GM20431 (cell line): ENCODE data around the gene EXOC4.

Source experiments
- in situ Hi-C: fragments of 300-500 bp; cut with MseI, MboI; formaldehyde crosslinking; loops from one replicate; pipeline ENCODE4 v1.15.0; 2020; ENCODE audit warnings: low sequenced_read_pairs; ENCODE audit not compliant: unreplicated experiment

The EXOC4 gene

GRCh38 chr7:133556048-133556447 lies 303.2 kb downstream of the EXOC4 start:
- in situ Hi-C loops, result no loop called here

- in situ Hi-C loops, result no loop called here
Measured at GRCh38 chr7:133556553-133556952, 303.7 kb downstream of the EXOC4 start.

- in situ Hi-C loops, result no loop called here
Measured at GRCh38 chr7:133560900-133561299, 308.0 kb downstream of the EXOC4 start.

GRCh38 chr7:133561396-133561795 lies 308.5 kb downstream of the EXOC4 start:
- in situ Hi-C loops, result no loop called here

- in situ Hi-C loops, result no loop called here
Measured at GRCh38 chr7:133562621-133563020, 309.7 kb downstream of the EXOC4 start.

GRCh38 chr7:133563251-133563650 lies 310.4 kb downstream of the EXOC4 start:
- in situ Hi-C loops, result no loop called here

- in situ Hi-C loops, result no loop called here
Measured at GRCh38 chr7:133564484-133564883, 311.6 kb downstream of the EXOC4 start.

GRCh38 chr7:133568544-133568943 lies 315.7 kb downstream of the EXOC4 start:
- in situ Hi-C loops, result no loop called here

- in situ Hi-C loops, result no loop called here
Measured at GRCh38 chr7:133570321-133570720, 317.4 kb downstream of the EXOC4 start.

- in situ Hi-C loops, result no loop called here
Measured at GRCh38 chr7:133571076-133571475, 318.2 kb downstream of the EXOC4 start.

- in situ Hi-C loops, result no loop called here
Measured at GRCh38 chr7:133572087-133572486, 319.2 kb downstream of the EXOC4 start.

- in situ Hi-C loops, result no loop called here
Measured at GRCh38 chr7:133572843-133573242, 320.0 kb downstream of the EXOC4 start.

- in situ Hi-C loops, result no loop called here
Measured at GRCh38 chr7:133573554-133574265, 320.8 kb downstream of the EXOC4 start.

GRCh38 chr7:133575726-133576440 lies 323.0 kb downstream of the EXOC4 start:
- in situ Hi-C loops, result no loop called here

- in situ Hi-C loops, result no loop called here
Measured at GRCh38 chr7:133576612-133577168, 323.8 kb downstream of the EXOC4 start.

- in situ Hi-C loops, result no loop called here
Measured at GRCh38 chr7:133582766-133583523, 330.1 kb downstream of the EXOC4 start.

- in situ Hi-C loops, result no loop called here
Measured at GRCh38 chr7:133583545-133584171, 330.8 kb downstream of the EXOC4 start.

- in situ Hi-C loops, result no loop called here
Measured at GRCh38 chr7:133584956-133585668, 332.2 kb downstream of the EXOC4 start.

- in situ Hi-C loops, result no loop called here
Measured at GRCh38 chr7:133586253-133586652, 333.4 kb downstream of the EXOC4 start.

GRCh38 chr7:133587903-133588302 lies 335.0 kb downstream of the EXOC4 start:
- in situ Hi-C loops, result no loop called here
